Measurements from ENCODE around the gene DPYSL3.
"Not testable (repeated sequence)": the region's sequence is repeated elsewhere in the genome, so short reads cannot be mapped to it uniquely, and the experiment has no call there.

Gene DPYSL3

GRCh38 chr5:147400126-147400809 is 109.6 kb downstream of the DPYSL3 start:
- DNase-seq: no peak

- DNase-seq: no peak
These were observed 111.0 kb downstream of the DPYSL3 start for GRCh38 chr5:147398860-147399259.

GRCh38 chr5:147397616-147398015 is 112.3 kb downstream of the DPYSL3 start:
- DNase-seq: no peak

GRCh38 chr5:147396070-147396823 is 113.6 kb downstream of the DPYSL3 start:
- DNase-seq: no peak

- no peak for DNase-seq
These were observed 115.8 kb downstream of the DPYSL3 start for GRCh38 chr5:147393874-147394672.

GRCh38 chr5:147391781-147392180 is 118.1 kb downstream of the DPYSL3 start:
- DNase-seq: no peak

- DNase-seq: no peak
These were observed 119.1 kb downstream of the DPYSL3 start for GRCh38 chr5:147390654-147391225.

- DNase-seq: no peak
These were observed 121.4 kb downstream of the DPYSL3 start for GRCh38 chr5:147388184-147389108.

GRCh38 chr5:147387109-147387508 is 122.8 kb downstream of the DPYSL3 start:
- no peak for DNase-seq

GRCh38 chr5:147384346-147385193 is 125.3 kb downstream of the DPYSL3 start:
- no peak for DNase-seq

GRCh38 chr5:147382776-147383175 is 127.1 kb downstream of the DPYSL3 start:
- no peak for DNase-seq

- DNase-seq: no peak
These were observed 128.3 kb downstream of the DPYSL3 start for GRCh38 chr5:147381555-147381954.

- DNase-seq: no peak
These were observed 132.2 kb downstream of the DPYSL3 start for GRCh38 chr5:147377682-147378081.

GRCh38 chr5:147375151-147375550 is 134.7 kb downstream of the DPYSL3 start:
- DNase-seq: no peak

GRCh38 chr5:147373328-147373727 is 136.5 kb downstream of the DPYSL3 start:
- DNase-seq: no peak

- no peak for DNase-seq
These were observed 137.7 kb downstream of the DPYSL3 start for GRCh38 chr5:147372191-147372590.

- DNase-seq: no peak
These were observed 138.6 kb downstream of the DPYSL3 start for GRCh38 chr5:147371290-147371689.

GRCh38 chr5:147369742-147370374 is 140.0 kb downstream of the DPYSL3 start:
- no peak for DNase-seq

- not testable (repeated sequence) for DNase-seq
These were observed 142.5 kb downstream of the DPYSL3 start for GRCh38 chr5:147367381-147367780.

GRCh38 chr5:147361441-147362175 is 148.3 kb downstream of the DPYSL3 start:
- no peak for DNase-seq

All from activated gamma-delta T cell treated with Interleukin-2 at 50 U/mL for 16 hours (primary cell).